ENCODE data around the gene DISC1. TPM values are rescaled to one million over a fixed set of nuclear protein-coding genes. Genes with fewer than 3 reads are reported as not detected.

DISC1 gene
- total RNA-seq, 1 experiment from 2014 or later = 1.8 TPM

GRCh38 chr1:231954751-231955150 is 328.2 kb downstream of the DISC1 start:
- ATAC-seq (no peak), DNase-seq (ENCODE audit: low read depth, low spot score) (no peak)
- ChIA-PET CTCF (no interaction called here), RAD21 (ENCODE audit: low non-redundant PET in 1 of 2, low total read pairs in 2 of 2, uncharacterized antibody in 2 of 2, unreplicated experiment in 2 of 2) (no interaction called here), POLR2A (no interaction called here)
- Histone ChIP-seq H3K4me1 (ENCODE audit: control insufficient read depth in 1 of 2, insufficient read depth in 2 of 2, low read length in 2 of 2) (peaks cover 0 to 7% of the 10 kb centered on the region in 2 experiments; a peak in 1 of 4 replicates), H3K27me3 (ENCODE audit: insufficient read depth, low read length) (0 out of 2 replicates have a peak, but pooled peaks cover 5% of the 10 kb centered on the region), H3K79me2 (ENCODE audit: insufficient read depth, low read length) (no peaks in the 10 kb centered on the region), H2AFZ (ENCODE audit: low read depth, low read length, poor library complexity, severe bottlenecking) (no peak overlapping the region), H3K27ac (ENCODE audit: low read depth, low read length) (no peak overlapping the region), H3K9ac (ENCODE audit: low read length) (no peak overlapping the region), H4K20me1 (ENCODE audit: insufficient read depth) (no peaks in the 10 kb centered on the region), H3K36me3 (ENCODE audit: control insufficient read depth in 1 of 2, insufficient read depth in 2 of 2, low read length in 2 of 2) (no peaks in the 10 kb centered on the region), H3K4me3 (replicated peaks in 1 of 2; ENCODE audit: low read depth in 1 of 2, low read length in 2 of 2) (no peak overlapping the region), H3K4me2 (ENCODE audit: low read length) (no peak overlapping the region), H3K9me3 (ENCODE audit: control insufficient read depth in 1 of 2, insufficient read depth in 1 of 2, low read depth in 1 of 2, low read length in 2 of 2) (no peaks in the 10 kb centered on the region; a peak in 1 of 4 replicates), H3K9me2 (ENCODE audit: insufficient read depth) (no peaks in the 10 kb centered on the region)
- no TSS peak for BruUV-seq (replicated peaks)
- intact Hi-C loops (cut with micrococcal nuclease) = no loop called here
- TF ChIP-seq TCF7L2 (IDR thresholded peaks at IDR 0.05; ENCODE audit: borderline replicate concordance, extremely low read depth, insufficient read depth, insufficient read length) (no peak), CBX3 (IDR thresholded peaks at IDR 0.05; ENCODE audit: low read depth) (no peak), SIN3A (IDR thresholded peaks at IDR 0.05; ENCODE audit: low read depth) (no peak), EGR1 (IDR thresholded peaks at IDR 0.05; ENCODE audit: low read depth) (no peak), ZFX (IDR thresholded peaks at IDR 0.05) (no peak), SRF (IDR thresholded peaks at IDR 0.05; ENCODE audit: low read depth) (no peak)

DNA sequence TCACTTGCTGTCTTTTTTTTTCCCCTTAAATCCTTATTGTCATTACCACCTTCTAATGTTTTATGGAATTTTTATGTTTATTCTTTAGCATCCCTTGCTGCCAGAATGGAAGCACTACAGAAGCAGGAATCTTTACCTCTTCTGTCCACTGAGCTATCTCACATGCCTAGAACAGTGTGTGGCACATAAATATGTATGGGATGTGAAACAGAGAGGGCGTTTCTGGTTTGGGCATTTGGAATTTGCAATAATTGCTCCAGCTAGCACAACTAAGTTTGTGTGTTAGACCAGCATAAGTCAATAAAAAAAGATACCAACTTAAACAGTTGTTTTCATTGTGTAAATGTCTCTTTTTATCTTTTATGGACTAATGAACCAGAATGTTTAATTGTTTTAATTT is 330.8 kb downstream of the DISC1 start:
- H2AFZ ChIP-seq (ENCODE audit: low read depth, low read length, poor library complexity, severe bottlenecking) = no peak overlapping the region
- no peaks in the 10 kb centered on the region for H3K36me3 ChIP-seq (ENCODE audit: control insufficient read depth in 1 of 2, insufficient read depth in 2 of 2, low read length in 2 of 2)
- no peaks in the 10 kb centered on the region for H3K9me2 ChIP-seq (ENCODE audit: insufficient read depth)
- TF ChIP-seq, protein P1, sequence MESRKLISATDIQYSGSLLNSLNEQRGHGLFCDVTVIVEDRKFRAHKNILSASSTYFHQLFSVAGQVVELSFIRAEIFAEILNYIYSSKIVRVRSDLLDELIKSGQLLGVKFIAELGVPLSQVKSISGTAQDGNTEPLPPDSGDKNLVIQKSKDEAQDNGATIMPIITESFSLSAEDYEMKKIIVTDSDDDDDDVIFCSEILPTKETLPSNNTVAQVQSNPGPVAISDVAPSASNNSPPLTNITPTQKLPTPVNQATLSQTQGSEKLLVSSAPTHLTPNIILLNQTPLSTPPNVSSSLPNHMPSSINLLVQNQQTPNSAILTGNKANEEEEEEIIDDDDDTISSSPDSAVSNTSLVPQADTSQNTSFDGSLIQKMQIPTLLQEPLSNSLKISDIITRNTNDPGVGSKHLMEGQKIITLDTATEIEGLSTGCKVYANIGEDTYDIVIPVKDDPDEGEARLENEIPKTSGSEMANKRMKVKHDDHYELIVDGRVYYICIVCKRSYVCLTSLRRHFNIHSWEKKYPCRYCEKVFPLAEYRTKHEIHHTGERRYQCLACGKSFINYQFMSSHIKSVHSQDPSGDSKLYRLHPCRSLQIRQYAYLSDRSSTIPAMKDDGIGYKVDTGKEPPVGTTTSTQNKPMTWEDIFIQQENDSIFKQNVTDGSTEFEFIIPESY (IDR thresholded peaks at IDR 0.05; ENCODE audit: extremely low read depth, insufficient replicate concordance, low read length) = no peak
- no peak for TF ChIP-seq ELF1 (IDR thresholded peaks at IDR 0.05; ENCODE audit: borderline replicate concordance, low read depth)
- no peak for TF ChIP-seq CTCF (IDR thresholded peaks at IDR 0.05 in 2 of 3, conservative IDR thresholded peaks at IDR 0.05 in 1 of 3; ENCODE audit: borderline replicate concordance in 1 of 3, insufficient read depth in 1 of 3, low read depth in 2 of 3, low read length in 2 of 3)
- TF ChIP-seq YY1 (IDR thresholded peaks at IDR 0.05; ENCODE audit: extremely low read depth, insufficient replicate concordance, low read depth, low read length) = no peak
- no peak for TF ChIP-seq SRF (IDR thresholded peaks at IDR 0.05; ENCODE audit: low read depth)
- TF ChIP-seq SIN3A (IDR thresholded peaks at IDR 0.05; ENCODE audit: low read depth) = no peak
- no peak for TF ChIP-seq FOSL1 (IDR thresholded peaks at IDR 0.05; ENCODE audit: low read depth)
- TF ChIP-seq CEBPB (IDR thresholded peaks at IDR 0.05; ENCODE audit: low read depth) = no peak
- no peak for TF ChIP-seq CBX3 (IDR thresholded peaks at IDR 0.05; ENCODE audit: low read depth)
- TF ChIP-seq ZFX (IDR thresholded peaks at IDR 0.05) = no peak
- no peak for TF ChIP-seq TCF7L2 (IDR thresholded peaks at IDR 0.05; ENCODE audit: borderline replicate concordance, extremely low read depth, insufficient read depth, insufficient read length)
- no peak for TF ChIP-seq EGR1 (IDR thresholded peaks at IDR 0.05; ENCODE audit: low read depth)
- no peak for TF ChIP-seq ZNF274 (IDR thresholded peaks at IDR 0.05; ENCODE audit: low read depth, low read length)
- no peaks in the 10 kb centered on the region for H3K79me2 ChIP-seq (ENCODE audit: insufficient read depth, low read length)
- H3K4me2 ChIP-seq (ENCODE audit: low read length) = no peak overlapping the region
- no peaks in the 10 kb centered on the region; a peak in 1 of 4 replicates for H3K9me3 ChIP-seq (ENCODE audit: control insufficient read depth in 1 of 2, insufficient read depth in 1 of 2, low read depth in 1 of 2, low read length in 2 of 2)
- no peak for ATAC-seq
- no peak overlapping the region for H3K9ac ChIP-seq (ENCODE audit: low read length)
- no peaks in the 10 kb centered on the region for H4K20me1 ChIP-seq (ENCODE audit: insufficient read depth)
- POLR2A ChIA-PET = no interaction called here
- DNase-seq (ENCODE audit: low read depth, low spot score) = no peak
- CTCF ChIA-PET = no interaction called here
- BruUV-seq (replicated peaks) = no TSS peak
- 0 out of 2 replicates have a peak, but pooled peaks cover 3% of the 10 kb centered on the region for H3K27me3 ChIP-seq (ENCODE audit: insufficient read depth, low read length)
- no peaks in the 10 kb centered on the region for H3K4me1 ChIP-seq (ENCODE audit: control insufficient read depth in 1 of 2, insufficient read depth in 2 of 2, low read length in 2 of 2)
- no peak overlapping the region for H3K27ac ChIP-seq (ENCODE audit: low read depth, low read length)
- intact Hi-C loops (cut with micrococcal nuclease) = no loop called here
- no peak overlapping the region for H3K4me3 ChIP-seq (replicated peaks in 1 of 2; ENCODE audit: low read depth in 1 of 2, low read length in 2 of 2)
- RAD21 ChIA-PET (ENCODE audit: low non-redundant PET in 1 of 2, low total read pairs in 2 of 2, uncharacterized antibody in 2 of 2, unreplicated experiment in 2 of 2) = no interaction called here
